PFSK-1 (cell line): Measurements from ENCODE around the gene TSEN15.

Source experiments
- POLR2AphosphoS5 ChIP-seq: IDR thresholded peaks from 2 replicates; pipeline ENCODE4 v1.6.1; 2012; ENCODE audit warnings: low read depth, mild to moderate bottlenecking, control low read depth, low read length, moderate library complexity
- SIN3A ChIP-seq: IDR thresholded peaks from 2 replicates; pipeline ENCODE4 v1.6.1; 2012; ENCODE audit warnings: mild to moderate bottlenecking, low read length, moderate library complexity, borderline replicate concordance; ENCODE audit not compliant: insufficient read depth
- TF ChIP-seq, protein P1 (sequence below), 2 experiments: IDR thresholded peaks; 2 replicates each; pipeline versions ENCODE4 v1.6.1 to v1.8.0; 2011 to 2012; ENCODE audit warnings: low read depth in 2 of 2, low read length in 2 of 2, control low read depth in 1 of 2, inconsistent platforms in 1 of 2, mild to moderate bottlenecking in 1 of 2, moderate library complexity in 1 of 2; ENCODE audit not compliant: insufficient read depth in 1 of 2

- TF ChIP-seq POLR2AphosphoS5 = no peak
- TF ChIP-seq SIN3A = no peak
- TF ChIP-seq, protein P1, sequence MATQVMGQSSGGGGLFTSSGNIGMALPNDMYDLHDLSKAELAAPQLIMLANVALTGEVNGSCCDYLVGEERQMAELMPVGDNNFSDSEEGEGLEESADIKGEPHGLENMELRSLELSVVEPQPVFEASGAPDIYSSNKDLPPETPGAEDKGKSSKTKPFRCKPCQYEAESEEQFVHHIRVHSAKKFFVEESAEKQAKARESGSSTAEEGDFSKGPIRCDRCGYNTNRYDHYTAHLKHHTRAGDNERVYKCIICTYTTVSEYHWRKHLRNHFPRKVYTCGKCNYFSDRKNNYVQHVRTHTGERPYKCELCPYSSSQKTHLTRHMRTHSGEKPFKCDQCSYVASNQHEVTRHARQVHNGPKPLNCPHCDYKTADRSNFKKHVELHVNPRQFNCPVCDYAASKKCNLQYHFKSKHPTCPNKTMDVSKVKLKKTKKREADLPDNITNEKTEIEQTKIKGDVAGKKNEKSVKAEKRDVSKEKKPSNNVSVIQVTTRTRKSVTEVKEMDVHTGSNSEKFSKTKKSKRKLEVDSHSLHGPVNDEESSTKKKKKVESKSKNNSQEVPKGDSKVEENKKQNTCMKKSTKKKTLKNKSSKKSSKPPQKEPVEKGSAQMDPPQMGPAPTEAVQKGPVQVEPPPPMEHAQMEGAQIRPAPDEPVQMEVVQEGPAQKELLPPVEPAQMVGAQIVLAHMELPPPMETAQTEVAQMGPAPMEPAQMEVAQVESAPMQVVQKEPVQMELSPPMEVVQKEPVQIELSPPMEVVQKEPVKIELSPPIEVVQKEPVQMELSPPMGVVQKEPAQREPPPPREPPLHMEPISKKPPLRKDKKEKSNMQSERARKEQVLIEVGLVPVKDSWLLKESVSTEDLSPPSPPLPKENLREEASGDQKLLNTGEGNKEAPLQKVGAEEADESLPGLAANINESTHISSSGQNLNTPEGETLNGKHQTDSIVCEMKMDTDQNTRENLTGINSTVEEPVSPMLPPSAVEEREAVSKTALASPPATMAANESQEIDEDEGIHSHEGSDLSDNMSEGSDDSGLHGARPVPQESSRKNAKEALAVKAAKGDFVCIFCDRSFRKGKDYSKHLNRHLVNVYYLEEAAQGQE (IDR thresholded peaks at IDR 0.05; ENCODE audit: insufficient read depth in 1 of 2, low read depth in 2 of 2, low read length in 2 of 2) = no peak
These were observed 29.8 kb upstream of the TSEN15 start for GRCh38 chr1:184021728-184022127.
